HG02943 (cell line): ENCODE measurements around the gene LGR4.

Experiments
- ATAC-seq: cut with Tn5 transposase; IDR thresholded peaks from one replicate; pipeline ENCODE4 v1.9.1; 2021; ENCODE audit warnings: mild to moderate bottlenecking, low read depth, moderate library complexity; ENCODE audit not compliant: unreplicated experiment

Gene LGR4

DNA sequence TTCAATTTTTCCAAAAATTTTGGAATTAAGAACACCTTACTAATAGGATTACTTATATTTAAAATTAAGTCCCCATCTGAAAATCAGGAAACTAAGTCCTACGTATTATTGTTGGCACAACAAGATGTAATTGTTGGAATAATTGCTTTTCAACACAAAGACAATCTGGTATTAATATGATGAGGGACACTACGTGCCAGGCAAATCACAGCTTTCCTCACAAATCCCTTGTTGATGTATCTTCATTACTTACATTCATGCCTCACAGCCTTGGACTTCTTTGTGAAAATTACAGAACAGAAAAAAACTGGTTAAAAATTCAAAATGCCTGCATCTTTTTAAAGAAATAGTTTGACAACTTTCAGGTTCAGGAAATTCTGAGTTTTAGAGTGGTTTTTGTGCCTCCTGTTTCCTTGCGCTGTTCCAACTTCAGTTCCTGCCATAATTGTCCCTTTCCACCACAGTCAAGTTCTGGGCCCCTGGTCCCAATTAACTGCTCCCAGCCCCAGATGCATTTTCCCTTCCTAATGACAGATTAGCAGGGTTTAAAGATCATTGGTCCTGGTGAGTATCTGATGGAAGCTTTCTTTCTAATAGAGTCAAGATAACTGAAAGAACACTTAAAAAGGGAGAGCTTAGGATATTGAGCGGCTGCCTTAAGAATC, 86.3 kb downstream of the LGR4 start:
- no peak for ATAC-seq

- no peak for ATAC-seq
Observed at GRCh38 chr11:27385245-27385644, 87.3 kb downstream of the LGR4 start.

GRCh38 chr11:27384227-27384626, 88.4 kb downstream of the LGR4 start:
- no peak for ATAC-seq

DNA sequence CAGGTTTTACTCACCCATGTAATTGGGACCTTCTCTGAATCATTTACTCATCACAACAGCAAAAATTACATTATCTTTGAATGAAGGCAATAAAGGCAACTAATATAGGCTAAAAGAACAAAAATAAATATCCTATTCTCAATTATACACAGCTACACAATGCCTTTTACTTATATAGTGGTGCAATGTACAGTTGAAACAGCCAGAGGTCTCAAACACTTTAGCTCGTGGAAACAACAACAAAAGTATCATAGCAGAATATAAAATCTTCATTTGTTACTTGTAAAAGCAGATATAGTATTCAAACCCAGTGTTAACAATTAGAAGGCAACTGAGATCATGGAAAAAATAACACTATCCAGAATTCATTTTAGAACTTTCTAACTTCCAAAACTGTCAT, 88.9 kb downstream of the LGR4 start:
- no peak for ATAC-seq

GRCh38 chr11:27381238-27381666, 91.3 kb downstream of the LGR4 start:
- ATAC-seq, result peak; percentile 77

DNA sequence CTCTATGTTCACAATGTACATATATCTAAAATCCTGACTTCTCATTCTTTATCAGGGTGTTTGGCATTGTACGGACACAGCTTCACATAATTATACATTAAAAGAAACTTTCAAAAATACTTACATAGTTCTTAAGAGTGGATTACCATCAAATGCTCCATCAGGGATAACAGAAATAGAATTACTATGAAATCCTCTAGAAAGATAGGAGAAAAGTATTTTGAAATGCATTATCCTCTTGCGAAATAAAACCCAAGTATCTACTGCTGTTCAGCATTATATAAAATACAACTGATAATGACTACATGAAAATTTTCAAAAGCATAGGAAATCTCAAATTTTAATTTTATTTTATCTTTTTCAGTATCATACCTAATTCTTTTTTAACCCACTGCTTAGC, 91.8 kb downstream of the LGR4 start:
- no peak for ATAC-seq

DNA sequence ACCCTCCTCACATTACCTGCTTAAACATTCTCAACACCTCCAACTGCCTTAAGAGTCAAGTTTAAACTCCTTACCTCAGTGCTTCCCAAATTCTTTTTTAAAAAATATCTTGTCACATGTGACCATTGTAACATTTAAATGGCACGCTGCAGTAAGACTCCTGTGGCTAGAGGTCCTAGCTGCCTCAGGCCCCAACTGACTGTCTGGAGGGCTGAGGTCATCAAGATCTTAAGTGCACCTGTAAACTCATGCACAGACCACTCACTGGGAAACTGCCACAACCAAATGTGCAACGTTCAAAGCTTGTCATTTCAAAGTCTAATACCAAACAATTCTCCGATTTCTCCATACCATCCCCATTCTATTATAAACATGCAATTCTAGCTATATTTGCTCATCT, 93.1 kb downstream of the LGR4 start:
- ATAC-seq, result no peak

DNA sequence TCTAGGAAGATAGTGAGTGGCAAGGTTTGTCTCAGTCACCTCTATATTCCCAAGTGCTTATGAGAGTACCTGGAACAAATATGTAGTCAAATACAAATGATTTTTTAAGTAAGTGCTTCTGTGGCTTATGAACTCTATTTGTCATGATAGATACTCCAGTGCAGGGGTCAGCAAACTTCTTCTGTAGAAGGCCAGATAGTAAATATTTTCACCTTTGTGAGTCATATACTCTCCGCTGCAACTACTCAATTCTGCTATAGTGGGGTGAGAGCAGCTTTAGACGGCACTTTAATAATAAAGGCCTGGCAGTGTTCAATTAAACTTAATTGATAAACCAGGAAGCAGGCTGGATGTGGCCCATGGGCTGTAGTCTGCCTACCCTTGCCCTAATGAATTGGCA, 97.2 kb downstream of the LGR4 start:
- no peak for ATAC-seq

- ATAC-seq, result no peak
Observed at GRCh38 chr11:27373856-27374602, 98.6 kb downstream of the LGR4 start.

DNA sequence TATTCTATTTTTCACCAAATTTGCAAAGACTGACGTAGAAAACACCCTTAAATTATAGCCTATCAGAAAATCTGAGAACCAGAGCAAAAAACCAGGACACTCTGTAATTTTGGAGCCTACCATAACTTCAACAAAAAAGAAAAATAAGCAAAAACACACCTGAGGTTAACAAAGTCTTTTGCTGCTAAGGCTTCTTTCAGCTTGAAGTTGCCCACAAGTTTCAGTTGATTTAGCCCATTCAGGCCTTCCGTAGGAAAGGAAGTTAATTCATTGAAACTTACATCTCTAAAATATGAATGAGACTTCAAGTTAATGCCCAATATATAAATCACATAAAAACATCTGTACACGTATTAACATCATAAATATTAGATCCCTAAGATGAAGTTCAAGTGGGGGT, 99.2 kb downstream of the LGR4 start:
- ATAC-seq, result no peak

- ATAC-seq, result no peak
Observed at GRCh38 chr11:27372164-27372563, 100.4 kb downstream of the LGR4 start.

DNA sequence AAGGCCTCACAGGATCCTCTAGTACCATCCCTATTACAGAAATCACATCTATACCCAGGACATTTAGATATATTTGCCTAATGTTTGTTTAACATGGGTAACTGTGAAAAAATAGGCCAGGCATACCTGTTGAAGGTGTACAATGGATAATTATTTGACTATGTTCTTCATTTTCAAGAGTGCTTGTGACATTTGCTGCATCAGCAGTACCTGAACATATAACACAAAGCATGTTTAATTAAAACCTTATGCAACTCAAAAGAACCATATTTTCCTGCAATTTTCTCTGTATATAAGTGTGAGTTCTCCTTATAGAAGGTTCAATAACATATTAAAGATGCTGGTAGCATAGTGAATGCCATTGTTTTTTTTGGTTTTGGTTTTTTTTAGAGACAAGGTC, 101.1 kb downstream of the LGR4 start:
- no peak for ATAC-seq

DNA sequence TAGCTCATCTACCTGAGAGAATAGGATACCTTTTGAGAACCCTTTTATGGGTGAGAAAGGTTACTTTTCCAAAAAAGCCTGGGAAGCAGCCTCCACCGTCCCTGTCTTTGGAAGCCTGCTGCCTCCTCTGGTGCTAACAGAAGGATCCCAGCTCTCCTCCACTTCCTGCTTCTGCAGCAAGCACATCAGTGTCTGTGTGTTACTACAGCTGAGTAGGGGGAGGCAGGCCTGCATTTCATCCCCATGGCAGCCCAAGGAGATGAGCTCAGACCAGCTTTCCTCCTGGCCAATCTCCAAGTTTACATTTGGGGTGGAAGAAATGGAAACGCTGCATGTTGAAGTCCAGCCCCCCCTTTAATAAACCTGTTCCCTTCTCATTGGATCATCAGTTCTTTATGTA, 102.2 kb downstream of the LGR4 start:
- no peak for ATAC-seq

GRCh38 chr11:27367881-27368280, 104.7 kb downstream of the LGR4 start:
- ATAC-seq, result no peak

DNA sequence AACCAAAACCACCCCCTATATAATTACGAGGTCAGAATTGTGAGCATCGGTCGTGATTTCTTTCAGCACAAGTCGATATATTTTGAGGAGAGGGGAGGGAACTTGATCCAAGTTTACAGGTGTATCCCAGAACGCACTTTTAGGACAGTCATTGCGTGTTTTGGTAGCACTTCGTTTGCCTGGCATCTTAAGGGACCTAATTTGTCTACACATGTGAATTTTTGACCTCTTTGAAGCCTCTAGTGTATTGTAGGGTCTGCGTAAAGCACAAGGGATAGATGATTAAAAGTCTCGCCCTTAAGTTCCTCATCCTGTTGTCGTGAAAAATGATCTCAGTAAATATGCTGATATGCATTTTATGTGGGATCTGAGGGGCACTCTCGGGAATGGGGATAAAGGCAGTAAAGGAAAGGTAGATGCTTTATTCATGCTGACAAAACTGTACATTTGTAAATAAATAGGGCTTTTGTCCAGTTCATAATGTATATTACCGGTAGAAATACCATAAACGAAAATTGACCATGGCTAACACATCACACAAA, 108.9 kb downstream of the LGR4 start:
- peak; percentile 1 for ATAC-seq

DNA sequence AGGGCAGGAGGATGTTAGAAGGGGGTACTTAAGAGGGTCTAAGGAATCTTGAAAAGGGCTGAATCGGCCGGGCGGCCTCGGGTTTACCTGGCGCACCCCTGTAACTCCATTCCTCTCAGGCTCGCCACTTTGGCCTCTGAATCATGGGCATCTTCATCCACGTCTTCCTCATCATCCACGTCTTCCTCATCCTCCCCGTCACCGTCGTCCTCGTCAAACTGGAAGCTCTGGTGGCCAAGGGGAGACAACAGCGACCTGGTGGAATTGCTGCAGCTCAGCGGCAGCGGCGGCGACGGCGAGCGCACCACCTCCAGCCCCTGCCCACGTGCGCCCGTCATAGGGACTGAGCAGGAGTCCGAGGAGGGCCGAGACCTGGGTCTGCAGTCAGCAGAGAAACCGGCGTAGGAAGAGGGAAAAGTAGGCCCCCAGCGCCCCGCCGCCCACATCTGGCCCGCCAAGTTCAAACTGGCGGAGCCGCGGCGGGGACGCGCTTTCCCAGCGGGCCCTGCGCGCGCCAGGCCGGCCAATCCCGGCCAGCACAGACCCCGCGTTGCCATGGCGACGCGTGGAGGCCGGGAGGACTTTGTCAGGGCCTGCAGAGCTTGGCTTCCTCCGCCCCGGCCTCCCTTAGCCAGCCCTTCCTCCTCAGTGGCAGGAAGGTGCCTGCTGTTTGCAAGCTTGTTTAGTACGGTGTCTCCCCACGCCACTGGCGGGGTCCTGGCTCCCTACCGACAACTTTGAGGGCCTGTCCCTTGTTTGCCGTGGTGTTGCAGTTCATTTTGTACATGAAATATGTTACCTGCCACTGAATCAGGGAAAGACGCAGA, 109.6 kb downstream of the LGR4 start, which contains the start of gene CCDC34:
CCDC34 (minus strand) TSS at position 467 of the 827 bp plus-strand sequence; CDS start at position 446, 21 bp downstream.
- peak; percentile 99 for ATAC-seq

- ATAC-seq, result no peak
Observed at GRCh38 chr11:27361649-27362431, 110.8 kb downstream of the LGR4 start.

- ATAC-seq, result no peak
Observed at GRCh38 chr11:27358296-27358695, 114.3 kb downstream of the LGR4 start.

GRCh38 chr11:27357250-27357649, 115.3 kb downstream of the LGR4 start:
- no peak for ATAC-seq

DNA sequence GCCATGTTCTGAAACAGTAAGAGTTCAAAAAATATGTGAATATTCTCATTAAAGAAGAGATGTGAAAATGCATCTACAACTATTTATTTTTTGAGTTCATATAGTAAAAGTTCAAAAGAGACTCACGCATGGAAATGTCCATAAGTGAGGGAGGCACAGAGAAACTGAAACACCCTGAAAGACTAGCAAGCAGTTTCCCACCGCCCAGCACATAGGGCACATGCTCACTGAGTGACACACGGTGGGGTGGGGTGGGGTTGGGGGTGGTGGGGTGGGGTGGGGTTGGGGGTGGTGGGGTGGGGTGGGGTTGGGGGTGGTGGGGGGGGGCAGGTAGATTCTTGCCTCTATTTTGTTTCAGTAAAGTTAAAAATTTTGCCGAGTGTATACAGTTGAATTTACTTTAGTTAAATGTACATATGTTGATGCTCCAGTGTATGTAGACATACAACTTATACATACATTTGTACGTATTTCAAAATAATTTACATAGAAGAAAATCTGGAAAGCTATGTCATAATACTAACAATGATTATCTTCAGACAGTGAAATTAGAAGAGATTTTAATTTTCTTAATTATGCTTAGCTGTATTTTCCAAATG, 115.9 kb downstream of the LGR4 start:
- ATAC-seq, result no peak
